ENCODE results near the gene TBC1D14. TPM values are rescaled to one million over a fixed set of nuclear protein-coding genes. Genes with fewer than 3 reads are reported as not detected.

Gene TBC1D14
- total RNA-seq, 2 donors from 2014 or later = 42.3 to 43.5 TPM

DNA sequence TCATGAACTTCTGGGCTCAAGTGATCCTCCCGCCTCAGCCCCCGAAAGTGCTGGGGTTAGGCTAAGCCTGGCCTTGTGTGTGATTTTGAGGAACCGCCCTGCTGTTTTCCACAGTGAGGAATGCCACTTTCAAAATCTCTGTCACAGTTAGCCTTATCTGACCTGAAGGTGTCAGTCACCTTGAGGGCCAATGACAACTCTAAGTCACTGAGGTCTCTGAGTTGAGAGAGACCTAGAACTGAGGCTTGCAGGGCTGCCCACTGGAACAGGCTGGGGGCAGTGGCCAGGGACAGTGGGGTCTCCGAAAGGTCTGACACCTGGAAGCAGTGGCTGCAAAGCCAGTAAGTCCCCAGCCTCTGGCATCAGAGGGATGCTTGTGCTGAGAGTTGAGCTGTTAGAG, 139.7 kb downstream of the TBC1D14 start:
- H3K4me3 ChIP-seq (ENCODE audit: low read length) = no peak overlapping the region
- WGBS, 2 experiments (ENCODE audit: insufficient coverage in 1 of 2, insufficient read length in 1 of 2) = 92 to 94% methylated on average over 4 of the region's 4 CpGs
- no peaks in the 10 kb centered on the region for H3K9me3 Mint-ChIP-seq
- H3K27me3 Mint-ChIP-seq (ENCODE audit: insufficient read depth) = no peaks in the 10 kb centered on the region
- H3K9me3 ChIP-seq (ENCODE audit: control insufficient read depth, low read length) = no peaks in the 10 kb centered on the region
- no peaks in the 10 kb centered on the region for H3K4me1 ChIP-seq (ENCODE audit: control insufficient read depth, insufficient read depth, low read length)
- TF ChIP-seq, protein P1, sequence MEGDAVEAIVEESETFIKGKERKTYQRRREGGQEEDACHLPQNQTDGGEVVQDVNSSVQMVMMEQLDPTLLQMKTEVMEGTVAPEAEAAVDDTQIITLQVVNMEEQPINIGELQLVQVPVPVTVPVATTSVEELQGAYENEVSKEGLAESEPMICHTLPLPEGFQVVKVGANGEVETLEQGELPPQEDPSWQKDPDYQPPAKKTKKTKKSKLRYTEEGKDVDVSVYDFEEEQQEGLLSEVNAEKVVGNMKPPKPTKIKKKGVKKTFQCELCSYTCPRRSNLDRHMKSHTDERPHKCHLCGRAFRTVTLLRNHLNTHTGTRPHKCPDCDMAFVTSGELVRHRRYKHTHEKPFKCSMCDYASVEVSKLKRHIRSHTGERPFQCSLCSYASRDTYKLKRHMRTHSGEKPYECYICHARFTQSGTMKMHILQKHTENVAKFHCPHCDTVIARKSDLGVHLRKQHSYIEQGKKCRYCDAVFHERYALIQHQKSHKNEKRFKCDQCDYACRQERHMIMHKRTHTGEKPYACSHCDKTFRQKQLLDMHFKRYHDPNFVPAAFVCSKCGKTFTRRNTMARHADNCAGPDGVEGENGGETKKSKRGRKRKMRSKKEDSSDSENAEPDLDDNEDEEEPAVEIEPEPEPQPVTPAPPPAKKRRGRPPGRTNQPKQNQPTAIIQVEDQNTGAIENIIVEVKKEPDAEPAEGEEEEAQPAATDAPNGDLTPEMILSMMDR (conservative IDR thresholded peaks at IDR 0.05) = no peak
- H3K27ac Mint-ChIP-seq = no peak overlapping the region
- peaks cover 32% of the 10 kb centered on the region for H3K4me1 Mint-ChIP-seq
- no peak overlapping the region for H3K9ac ChIP-seq (ENCODE audit: extremely low read depth, low read length, poor library complexity, severe bottlenecking)
- no peak overlapping the region for H3K4me3 Mint-ChIP-seq
- H3K36me3 ChIP-seq (ENCODE audit: control insufficient read depth, insufficient read depth, low read length) = peaks cover 6% of the 10 kb centered on the region
- no peak overlapping the region for H3K27ac ChIP-seq (ENCODE audit: low read depth, low read length)
- H3K36me3 Mint-ChIP-seq (ENCODE audit: low read depth) = peaks cover 8% of the 10 kb centered on the region
- no peak for DNase-seq
- H3K27me3 ChIP-seq (ENCODE audit: control insufficient read depth, insufficient read depth, low read length, poor library complexity, severe bottlenecking) = no peaks in the 10 kb centered on the region

DNA sequence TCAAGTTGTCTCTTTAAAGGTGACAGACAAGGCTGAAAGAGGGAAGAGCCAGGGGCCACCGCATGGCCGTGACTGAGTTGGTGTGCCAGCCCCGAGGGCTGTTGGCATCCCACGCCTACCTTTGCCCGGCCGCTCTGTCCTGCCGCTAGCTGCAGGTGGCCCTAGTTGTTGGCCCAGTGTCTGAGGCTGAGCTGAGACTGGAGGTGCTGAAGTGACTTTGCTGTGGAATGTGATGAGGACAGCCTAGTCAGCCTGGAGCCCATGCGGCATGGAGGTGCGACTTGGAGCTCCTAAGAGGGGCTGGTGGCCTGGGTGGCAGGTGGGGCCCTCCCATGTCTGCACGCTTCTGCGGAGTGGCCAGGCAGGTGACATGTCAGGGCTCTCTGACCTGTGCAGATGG, 140.1 kb downstream of the TBC1D14 start:
- DNase-seq = no peak
- Mint-ChIP-seq H3K4me1 (peaks cover 27% of the 10 kb centered on the region), H3K9me3 (no peaks in the 10 kb centered on the region), H3K27me3 (ENCODE audit: insufficient read depth) (no peaks in the 10 kb centered on the region), H3K36me3 (ENCODE audit: low read depth) (peaks cover 12% of the 10 kb centered on the region), H3K27ac (no peak overlapping the region), H3K4me3 (no peak overlapping the region)
- H3K4me3 ChIP-seq (ENCODE audit: low read length) = no peak overlapping the region
- TF ChIP-seq, protein P1 (conservative IDR thresholded peaks at IDR 0.05) = no peak
- H3K27ac ChIP-seq (ENCODE audit: low read depth, low read length) = no peak overlapping the region
- no peaks in the 10 kb centered on the region for H3K4me1 ChIP-seq (ENCODE audit: control insufficient read depth, insufficient read depth, low read length)
- H3K36me3 ChIP-seq (ENCODE audit: control insufficient read depth, insufficient read depth, low read length) = peaks cover 8% of the 10 kb centered on the region
- WGBS, 2 experiments (ENCODE audit: insufficient coverage in 1 of 2, insufficient read length in 1 of 2) = 95 to 97% methylated on average over 10 to 11 of the region's 11 CpGs
- no peaks in the 10 kb centered on the region for H3K27me3 ChIP-seq (ENCODE audit: control insufficient read depth, insufficient read depth, low read length, poor library complexity, severe bottlenecking)
- no peaks in the 10 kb centered on the region for H3K9me3 ChIP-seq (ENCODE audit: control insufficient read depth, low read length)
- no peak overlapping the region for H3K9ac ChIP-seq (ENCODE audit: extremely low read depth, low read length, poor library complexity, severe bottlenecking)

GRCh38 chr4:7050481-7051143, 141.0 kb downstream of the TBC1D14 start:
- H3K9ac ChIP-seq (ENCODE audit: extremely low read depth, low read length, poor library complexity, severe bottlenecking) = no peak overlapping the region
- TF ChIP-seq, protein P1 (conservative IDR thresholded peaks at IDR 0.05) = no peak
- H3K27ac Mint-ChIP-seq = peak overlapping the region; percentile 48
- H3K9me3 Mint-ChIP-seq = no peaks in the 10 kb centered on the region
- H3K4me1 Mint-ChIP-seq = peaks cover 19% of the 10 kb centered on the region
- no peaks in the 10 kb centered on the region for H3K4me1 ChIP-seq (ENCODE audit: control insufficient read depth, insufficient read depth, low read length)
- no peaks in the 10 kb centered on the region for H3K27me3 Mint-ChIP-seq (ENCODE audit: insufficient read depth)
- no peaks in the 10 kb centered on the region for H3K27me3 ChIP-seq (ENCODE audit: control insufficient read depth, insufficient read depth, low read length, poor library complexity, severe bottlenecking)
- H3K36me3 ChIP-seq (ENCODE audit: control insufficient read depth, insufficient read depth, low read length) = peaks cover 13% of the 10 kb centered on the region
- no peak for DNase-seq
- no peak overlapping the region for H3K27ac ChIP-seq (ENCODE audit: low read depth, low read length)
- no peak overlapping the region for H3K4me3 ChIP-seq (ENCODE audit: low read length)
- H3K9me3 ChIP-seq (ENCODE audit: control insufficient read depth, low read length) = no peaks in the 10 kb centered on the region
- WGBS, 2 experiments (ENCODE audit: insufficient coverage in 1 of 2, insufficient read length in 1 of 2) = 92 to 96% methylated on average over 33 to 36 of the region's 36 CpGs
- H3K36me3 Mint-ChIP-seq (ENCODE audit: low read depth) = peaks cover 20% of the 10 kb centered on the region
- H3K4me3 Mint-ChIP-seq = no peak overlapping the region

All from endodermal cell (in vitro differentiated cells).